Stimulated activated CD8-positive, alpha-beta memory T cell treated with anti-CD3 and anti-CD28 coated beads, Interleukin-4, amount 100 ng/mL, for 48 hours (primary cell): ENCODE measurements around the gene KCNIP1.

Experiments
- DNase-seq: peaks from one replicate; pipeline ENCODE4 v3.0.0-alpha.2; 2020

The KCNIP1 gene

GRCh38 chr5:170632266-170632984 is 128.6 kb downstream of the KCNIP1 start:
- DNase-seq = no peak

GRCh38 chr5:170632985-170633234 is 129.1 kb downstream of the KCNIP1 start:
- DNase-seq = peak; percentile 77

GRCh38 chr5:170633235-170634081 is 129.6 kb downstream of the KCNIP1 start:
- DNase-seq = no peak

GRCh38 chr5:170634256-170634990 is 130.6 kb downstream of the KCNIP1 start:
- no peak for DNase-seq

- no peak for DNase-seq
Observed at GRCh38 chr5:170635706-170636105, 131.9 kb downstream of the KCNIP1 start.

GRCh38 chr5:170636206-170636605 is 132.4 kb downstream of the KCNIP1 start:
- DNase-seq = no peak

GRCh38 chr5:170636801-170637477 is 133.1 kb downstream of the KCNIP1 start:
- no peak for DNase-seq

- no peak for DNase-seq
Observed at GRCh38 chr5:170638051-170638450, 134.2 kb downstream of the KCNIP1 start.

- DNase-seq = peak; percentile 88
Observed at GRCh38 chr5:170638454-170639220, 134.8 kb downstream of the KCNIP1 start.

- no peak for DNase-seq
Observed at GRCh38 chr5:170639221-170639925, 135.6 kb downstream of the KCNIP1 start.

- DNase-seq = no peak
Observed at GRCh38 chr5:170640731-170641588, 137.1 kb downstream of the KCNIP1 start.

- no peak for DNase-seq
Observed at GRCh38 chr5:170641589-170642031, 137.8 kb downstream of the KCNIP1 start.

- DNase-seq = no peak
Observed at GRCh38 chr5:170642066-170642735, 138.4 kb downstream of the KCNIP1 start.

- DNase-seq = no peak
Observed at GRCh38 chr5:170642776-170643436, 139.1 kb downstream of the KCNIP1 start.

- DNase-seq = no peak
Observed at GRCh38 chr5:170643591-170643990, 139.8 kb downstream of the KCNIP1 start.

- no peak for DNase-seq
Observed at GRCh38 chr5:170644501-170644900, 140.7 kb downstream of the KCNIP1 start.

GRCh38 chr5:170648541-170648940 is 144.7 kb downstream of the KCNIP1 start:
- DNase-seq = no peak

GRCh38 chr5:170650850-170651249 is 147.0 kb downstream of the KCNIP1 start:
- DNase-seq = no peak

GRCh38 chr5:170651604-170652277 is 147.9 kb downstream of the KCNIP1 start:
- DNase-seq = no peak
